CD4-positive, alpha-beta T cell treated with Interleukin-17A for 4 hours (primary cell): ENCODE results near the gene MRAP2.
"Not testable (repeated sequence)": the region's sequence is repeated elsewhere in the genome, so short reads cannot be mapped to it uniquely, and the experiment has no call there.

ENCODE experiments used
- DNase-seq: peaks from one replicate; pipeline ENCODE4 v3.0.0-alpha.2; 2020; ENCODE audit warnings: mixed read lengths

MRAP2 gene

DNA sequence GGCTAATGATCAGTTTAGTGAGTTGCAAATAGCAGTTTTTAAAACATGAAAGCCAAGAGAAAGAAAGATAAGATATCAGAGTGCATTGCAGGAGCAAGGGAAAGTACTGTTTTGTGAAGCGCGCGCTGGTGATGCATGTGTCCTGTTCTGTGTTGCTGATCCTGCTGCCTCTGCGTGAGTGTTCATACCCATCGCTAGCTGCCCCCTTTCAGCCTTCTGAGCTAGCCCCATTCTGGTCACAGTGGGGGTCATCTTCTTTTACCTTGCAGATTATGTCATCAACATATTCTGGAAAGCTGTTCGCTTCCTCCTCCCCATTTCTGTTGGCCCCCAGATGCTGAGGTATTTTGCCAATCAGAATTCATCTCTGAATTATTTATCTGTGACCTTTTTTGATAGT is 1.9 kb downstream of the MRAP2 start:
- DNase-seq, result no peak

DNA sequence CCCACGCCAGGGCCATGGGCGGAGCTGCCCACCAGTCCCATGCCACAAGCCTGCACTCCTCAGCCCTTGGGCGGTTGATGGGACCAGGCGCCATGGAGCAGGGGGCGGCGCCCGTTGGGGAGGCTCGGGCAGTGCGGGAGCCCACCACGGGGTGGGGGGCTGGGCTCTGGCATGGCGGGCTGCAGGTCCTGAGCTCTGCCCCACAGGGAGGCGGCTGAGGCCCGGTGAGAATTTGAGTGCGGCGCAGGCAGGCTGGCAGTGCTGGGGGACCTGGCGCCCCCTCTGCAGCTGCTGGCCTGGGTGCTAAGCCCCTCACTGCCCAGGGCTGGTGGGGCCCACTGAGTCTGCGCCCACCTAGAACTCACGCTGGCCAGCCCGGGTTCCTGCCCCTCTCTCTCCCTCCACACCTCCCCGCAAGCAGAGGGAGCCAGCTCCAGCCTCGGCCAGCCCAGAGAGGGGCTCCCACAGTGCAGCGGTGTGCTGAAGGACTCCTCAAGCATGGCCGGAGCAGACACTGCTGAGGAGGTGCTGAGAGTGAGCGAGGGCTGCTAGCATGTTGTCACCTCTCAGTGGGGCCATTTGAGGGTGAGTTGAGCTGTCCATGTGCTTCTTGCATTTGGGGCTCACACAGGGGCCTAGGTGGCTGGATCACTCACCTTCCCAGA is 4.0 kb downstream of the MRAP2 start:
- no peak for DNase-seq

DNA sequence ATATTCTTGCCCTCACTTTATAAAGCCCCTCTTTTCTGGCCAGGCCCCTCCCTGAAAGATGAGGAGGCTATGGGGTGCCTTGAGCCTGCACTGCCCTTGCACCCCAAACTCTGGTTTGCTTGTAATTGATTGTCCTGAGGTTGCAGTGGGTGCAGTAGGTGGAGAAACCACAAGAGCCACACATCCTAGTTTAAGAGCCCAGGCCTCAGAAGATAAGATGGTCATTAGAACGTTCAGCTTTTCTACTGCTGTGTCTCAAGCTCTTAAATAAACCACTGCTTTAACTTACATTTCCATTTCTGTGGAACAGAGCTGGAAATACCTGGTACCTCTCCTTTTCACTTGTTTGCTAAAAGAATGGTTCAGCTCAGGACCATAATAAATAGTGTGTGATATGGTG is 9.0 kb downstream of the MRAP2 start:
- no peak for DNase-seq

DNA sequence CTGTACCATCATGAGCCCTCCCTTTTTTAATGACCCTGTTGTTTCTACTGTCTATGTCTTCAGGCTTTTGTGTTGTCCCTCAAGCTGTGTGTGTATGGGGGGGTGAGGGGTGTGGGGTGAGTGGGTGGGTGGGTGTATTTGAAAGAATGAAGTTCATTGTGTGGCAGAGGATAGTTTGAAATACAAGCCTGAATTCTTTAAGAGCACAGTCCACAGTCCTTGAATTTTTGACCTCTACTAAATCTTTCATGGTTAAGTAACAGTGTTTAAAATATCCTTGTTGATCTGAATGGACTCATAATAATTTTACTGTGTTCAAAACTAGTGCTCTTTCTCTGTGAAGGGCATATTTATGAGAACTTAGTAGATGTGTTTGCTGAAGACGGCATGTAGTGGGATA is 10.0 kb downstream of the MRAP2 start:
- no peak for DNase-seq

DNA sequence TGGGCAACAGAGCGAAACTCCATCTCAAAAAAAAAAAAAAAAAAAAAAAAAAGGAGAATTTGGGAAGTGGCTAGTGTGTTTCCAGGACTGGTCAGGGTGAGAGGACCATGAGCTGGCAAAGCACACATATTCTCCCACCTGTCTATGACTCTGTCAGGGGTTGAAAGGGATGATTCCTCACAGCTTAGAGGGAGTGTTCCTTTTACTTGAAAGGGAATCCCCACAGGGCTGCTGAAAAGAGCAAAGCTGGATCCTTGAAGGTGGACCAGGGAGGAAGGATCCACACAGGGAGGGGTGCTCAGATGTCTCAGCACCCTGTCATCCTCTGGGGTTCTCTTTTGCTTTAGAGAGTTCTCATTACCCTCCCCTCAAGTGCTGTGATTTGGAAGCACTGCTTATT is 13.2 kb downstream of the MRAP2 start:
- DNase-seq, result no peak

DNA sequence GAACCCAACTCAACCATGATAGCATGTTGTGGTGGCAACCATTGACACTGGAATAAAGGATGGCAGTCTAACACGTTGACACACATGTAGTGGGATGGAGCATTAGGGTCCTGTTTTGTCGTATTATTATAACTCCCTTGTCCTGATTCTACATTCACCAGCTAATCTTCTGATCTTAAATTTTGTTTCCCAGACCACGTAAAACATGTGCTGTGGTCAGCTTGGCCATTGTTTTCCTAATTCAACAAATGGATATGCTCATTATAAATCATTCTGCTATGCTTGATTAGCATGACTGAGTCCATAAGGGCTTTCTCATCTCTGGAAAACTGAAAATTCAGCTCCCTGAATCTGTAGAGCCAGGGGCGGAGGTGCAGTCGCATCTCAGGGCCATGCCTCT is 15.0 kb downstream of the MRAP2 start:
- no peak for DNase-seq

DNA sequence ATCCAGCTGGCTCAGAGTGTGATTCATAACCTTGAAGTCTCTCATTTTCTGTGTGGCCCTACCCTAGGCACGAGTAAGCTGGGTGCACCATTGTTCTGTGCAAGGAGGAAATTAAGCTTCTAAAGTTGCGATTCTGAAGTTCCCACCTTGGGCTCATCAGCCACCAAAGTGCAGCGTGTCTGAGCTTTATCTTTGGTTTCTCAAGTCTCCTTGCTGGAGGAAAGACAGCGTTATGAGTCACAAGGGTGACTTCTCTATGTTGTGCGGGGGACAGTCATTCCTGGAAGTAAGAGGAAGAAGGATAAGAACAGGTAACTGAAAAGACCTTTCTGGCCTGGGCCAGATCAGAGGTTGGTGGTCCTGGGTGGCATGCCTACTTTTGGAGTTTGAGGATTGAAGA is 16.8 kb downstream of the MRAP2 start:
- DNase-seq, result no peak

DNA sequence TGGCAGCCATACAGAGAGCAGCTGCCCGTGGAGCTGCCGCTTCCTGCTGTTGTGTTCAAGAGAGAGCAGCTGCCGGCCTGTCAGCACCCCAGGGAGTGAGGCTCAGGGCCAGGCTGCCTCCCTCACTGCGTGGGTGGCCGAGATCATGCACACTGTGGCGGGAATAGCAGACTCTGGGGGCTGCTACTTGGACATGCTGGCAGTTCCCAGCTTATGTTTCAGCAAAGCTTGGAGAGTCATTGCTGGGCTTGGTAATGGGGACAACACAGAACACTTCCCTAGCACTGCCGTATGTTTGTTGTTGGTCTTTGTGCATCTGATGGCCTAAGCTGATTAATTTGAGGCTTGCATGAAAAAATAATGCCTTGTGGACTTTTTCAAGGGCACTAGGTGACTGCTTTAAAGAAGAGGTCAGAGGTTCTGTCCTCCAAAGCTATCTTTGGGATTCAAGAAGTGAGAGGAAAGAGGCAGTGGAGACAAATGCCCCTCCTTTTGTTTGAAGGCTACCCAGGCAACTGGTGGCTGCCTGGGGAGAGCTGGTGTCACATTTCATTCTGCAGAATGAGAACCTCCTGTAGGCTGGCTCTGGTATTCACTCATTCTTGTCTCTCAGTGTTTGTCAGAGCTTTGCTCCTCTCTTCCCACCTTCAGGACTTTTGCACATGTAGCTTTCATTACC is 18.8 kb downstream of the MRAP2 start:
- no peak for DNase-seq

DNA sequence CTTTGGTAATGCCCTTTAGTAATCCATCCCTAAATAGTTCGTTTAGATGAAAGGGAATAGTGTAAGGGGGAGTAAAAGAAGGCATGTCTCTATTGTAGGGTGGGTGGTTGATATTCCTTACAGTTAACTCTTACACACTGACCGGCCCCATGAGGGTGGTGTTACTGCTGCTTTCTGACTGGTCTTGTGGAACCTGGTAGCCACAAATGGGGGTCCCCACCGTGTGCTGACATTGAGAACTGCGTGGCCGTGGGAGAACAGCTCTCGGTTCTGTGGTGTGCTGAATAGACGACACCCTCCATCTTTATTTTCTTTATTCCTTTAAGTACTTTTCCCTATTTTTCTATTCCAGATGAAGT is 19.3 kb downstream of the MRAP2 start:
- DNase-seq, result no peak

DNA sequence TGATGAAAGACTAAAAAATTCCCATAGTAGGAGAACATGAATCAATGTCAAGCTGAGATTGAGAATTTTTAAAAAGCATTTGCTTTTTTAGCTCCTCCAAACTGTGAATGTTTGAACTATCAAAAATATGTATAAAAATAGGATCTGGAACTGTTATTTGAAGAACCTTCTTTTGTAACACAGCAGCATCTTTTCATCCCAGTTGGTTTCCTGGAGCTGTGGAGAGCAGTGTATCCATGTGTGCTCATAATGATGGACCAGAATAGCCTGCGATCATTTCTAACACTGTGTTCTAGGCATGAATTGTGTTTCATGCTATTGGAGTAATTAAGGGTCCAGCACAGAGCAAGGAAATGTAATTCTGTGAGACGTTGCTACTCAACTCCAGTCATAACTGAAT is 22.1 kb downstream of the MRAP2 start:
- no peak for DNase-seq

DNA sequence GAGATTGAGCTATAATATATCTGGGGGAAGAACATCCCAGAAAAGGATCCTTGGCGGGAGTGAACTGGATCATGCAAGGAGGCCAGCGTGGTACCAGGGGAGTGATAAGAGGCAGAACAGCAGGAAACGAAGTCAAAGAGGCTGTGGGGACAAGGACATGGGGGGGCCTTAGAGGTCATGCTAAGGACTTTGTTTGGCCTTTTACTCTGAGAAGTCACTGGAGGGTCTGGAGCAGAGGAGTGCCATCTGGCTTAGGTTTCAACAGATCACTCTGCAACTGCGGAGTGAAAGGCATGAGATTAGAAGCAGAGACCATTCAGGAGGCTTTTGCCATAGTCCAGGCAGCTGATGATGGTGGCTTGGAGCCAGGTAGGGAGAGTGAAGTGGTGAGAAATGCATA is 24.3 kb downstream of the MRAP2 start:
- DNase-seq, result no peak

DNA sequence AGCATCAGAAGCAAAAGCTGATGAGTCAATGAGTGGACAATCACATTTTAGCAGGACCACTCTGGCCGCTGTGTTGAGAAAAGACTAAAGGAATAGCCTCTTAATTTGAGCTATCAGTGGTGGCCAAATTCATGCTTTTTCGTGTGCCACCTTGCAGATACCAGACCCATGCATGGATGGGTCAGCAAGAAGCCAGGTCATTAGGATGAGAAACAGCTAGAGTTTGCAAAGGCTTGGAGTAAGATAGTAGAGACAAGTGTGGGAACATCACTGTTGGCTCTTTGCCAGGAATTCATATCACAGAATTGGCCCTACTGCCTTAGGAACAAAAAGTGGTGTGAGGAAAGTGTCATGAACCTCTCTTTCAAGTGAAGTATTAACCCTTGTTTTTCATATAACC is 25.5 kb downstream of the MRAP2 start:
- no peak for DNase-seq

DNA sequence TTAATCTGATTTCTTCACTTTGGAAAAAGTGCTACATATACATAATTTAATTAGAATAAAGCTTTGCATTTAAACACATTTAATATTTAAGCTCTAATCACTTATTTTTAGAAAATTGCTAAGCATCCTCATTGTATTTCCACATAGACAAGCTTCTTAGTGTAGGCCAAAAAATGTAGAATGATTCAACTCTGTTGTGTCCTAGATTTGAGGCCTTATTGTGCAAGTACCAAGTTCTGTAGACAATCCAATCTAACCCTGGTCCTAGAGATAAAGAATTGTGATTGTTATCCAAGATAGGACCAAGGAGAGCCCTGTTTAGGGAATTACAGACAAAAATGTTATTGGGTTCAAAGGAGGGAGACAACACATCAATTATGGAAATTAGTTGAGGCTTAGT is 27.6 kb downstream of the MRAP2 start:
- DNase-seq, result no peak

DNA sequence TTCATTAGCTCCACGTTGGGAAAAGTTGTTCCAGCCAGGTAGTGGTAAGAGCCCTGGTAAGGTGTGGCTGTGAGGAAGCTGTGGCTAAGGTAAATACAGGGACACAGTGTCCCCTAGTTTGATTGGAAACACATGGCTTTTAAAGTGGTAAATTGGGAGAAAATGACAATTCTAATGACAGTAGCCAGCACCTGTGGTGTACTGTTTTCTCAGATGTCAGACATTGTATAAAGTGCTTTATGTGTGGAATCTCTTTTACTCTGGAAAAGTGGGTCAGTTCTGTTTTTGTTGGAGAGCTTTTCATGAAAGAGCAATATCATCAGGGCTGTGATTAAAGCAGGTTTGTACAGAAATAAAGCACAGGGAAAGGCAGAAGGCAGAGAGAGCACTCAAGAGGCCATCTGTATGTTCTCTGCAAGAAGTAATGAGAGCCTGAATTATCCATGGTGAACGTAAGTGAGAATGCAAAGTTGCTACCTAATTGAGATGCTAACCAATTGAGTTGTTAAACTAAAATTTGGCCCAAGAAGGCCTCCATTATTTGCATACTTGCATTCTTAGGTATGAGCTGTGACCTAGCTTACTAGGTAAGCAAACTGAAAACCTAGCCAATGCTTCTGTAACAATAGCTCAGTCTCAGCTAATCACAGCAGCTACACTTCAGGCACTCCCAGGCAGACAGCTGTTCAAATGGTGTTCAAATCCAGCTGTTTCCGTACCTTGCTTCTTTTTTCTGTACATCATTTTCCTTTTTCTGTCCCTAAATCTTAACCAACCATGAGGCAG is 28.2 kb downstream of the MRAP2 start:
- DNase-seq, result no peak

DNA sequence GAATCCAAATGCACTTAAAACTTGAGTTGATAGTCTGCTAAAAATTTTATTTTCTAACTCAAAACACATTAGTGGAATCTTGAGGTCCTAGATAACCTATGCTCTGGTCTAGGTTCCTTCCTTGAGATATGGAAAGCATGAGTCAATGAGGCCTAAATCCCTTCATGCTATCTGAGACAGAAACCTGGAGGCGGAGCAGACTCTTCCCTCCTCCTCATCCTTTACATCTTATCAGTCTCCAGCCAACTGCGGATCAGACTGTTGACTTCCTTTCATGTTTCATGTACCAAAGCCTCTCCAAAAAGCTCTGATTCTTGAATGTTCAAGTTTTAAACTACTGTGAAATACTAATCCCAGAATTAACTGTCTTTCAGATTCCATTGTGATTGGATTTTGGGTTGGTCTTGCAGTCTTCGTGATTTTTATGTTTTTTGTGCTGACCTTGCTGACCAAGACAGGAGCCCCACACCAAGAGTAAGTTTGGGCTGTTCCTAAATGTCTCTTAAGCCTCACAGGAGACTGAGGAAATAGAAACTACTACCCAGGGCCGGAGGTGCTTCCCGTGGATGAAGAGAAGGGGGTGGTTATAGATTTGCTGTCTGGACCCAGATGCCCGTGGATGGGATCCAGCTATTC is 29.1 kb downstream of the MRAP2 start:
- no peak for DNase-seq

DNA sequence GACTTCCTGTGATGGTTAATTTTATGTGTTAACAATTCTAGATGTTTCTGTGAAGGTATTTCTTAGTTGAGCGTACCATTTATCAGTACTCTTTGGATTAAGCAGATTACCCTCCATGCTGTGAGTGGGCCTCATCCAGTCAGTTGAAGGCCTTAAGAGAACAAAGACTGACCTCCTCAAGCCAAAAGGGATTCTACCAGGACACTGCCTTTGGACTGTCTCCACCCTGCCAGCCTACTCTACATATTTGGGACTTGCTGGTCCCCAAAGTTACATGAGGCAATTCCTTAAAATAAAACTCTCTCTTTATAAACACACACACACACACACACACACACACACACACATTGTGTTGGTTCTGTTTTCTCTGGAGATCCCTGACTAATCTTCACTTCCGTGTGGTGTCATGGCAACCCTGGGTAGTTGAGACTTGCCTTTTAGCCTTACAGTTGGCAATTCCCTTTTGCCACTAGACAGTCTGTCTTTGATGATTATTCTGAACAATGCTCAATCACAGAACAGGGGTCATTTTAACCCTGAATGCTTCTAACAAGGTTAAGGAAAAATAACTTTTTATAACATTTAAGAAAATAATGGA is 32.2 kb downstream of the MRAP2 start:
- DNase-seq, result no peak

DNA sequence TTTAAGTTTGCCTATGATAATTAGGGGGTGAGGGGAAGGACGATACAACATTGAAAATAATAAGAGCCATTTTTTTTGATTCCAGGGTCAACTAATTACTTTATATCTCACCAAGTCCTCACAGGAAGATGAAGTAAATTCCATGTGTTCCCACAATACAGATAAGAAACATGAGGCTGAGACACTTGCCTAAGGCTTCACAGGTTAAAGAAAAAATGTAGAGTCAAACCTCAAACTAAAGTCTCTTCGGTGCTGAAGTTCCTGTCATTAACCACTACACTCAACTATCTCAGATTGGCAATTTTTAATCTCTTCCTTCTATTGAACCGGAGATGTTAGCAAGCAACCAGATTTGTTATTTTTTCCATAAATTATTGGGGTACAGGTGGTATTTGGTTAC is 33.0 kb downstream of the MRAP2 start:
- DNase-seq, result no peak

DNA sequence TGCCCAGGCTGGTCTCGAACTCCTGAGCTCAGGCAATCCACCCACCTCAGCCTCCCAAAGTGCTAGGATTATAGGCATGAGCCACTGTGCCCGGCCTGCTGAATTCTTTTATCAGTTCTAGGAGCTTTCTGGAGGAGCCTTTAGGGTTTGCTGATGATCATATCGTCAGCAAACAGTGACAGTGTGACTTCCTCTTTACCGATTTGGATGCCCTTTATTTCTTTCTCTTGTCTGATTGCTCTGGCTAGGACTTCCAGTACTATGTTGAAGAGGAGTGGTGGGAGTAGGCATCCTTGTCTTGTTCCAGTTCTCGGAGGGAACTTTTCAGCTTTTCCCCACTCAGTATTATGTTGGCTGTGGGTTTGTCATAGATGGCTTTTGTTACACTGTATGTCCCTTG is 35.3 kb downstream of the MRAP2 start:
- not testable (repeated sequence) for DNase-seq

DNA sequence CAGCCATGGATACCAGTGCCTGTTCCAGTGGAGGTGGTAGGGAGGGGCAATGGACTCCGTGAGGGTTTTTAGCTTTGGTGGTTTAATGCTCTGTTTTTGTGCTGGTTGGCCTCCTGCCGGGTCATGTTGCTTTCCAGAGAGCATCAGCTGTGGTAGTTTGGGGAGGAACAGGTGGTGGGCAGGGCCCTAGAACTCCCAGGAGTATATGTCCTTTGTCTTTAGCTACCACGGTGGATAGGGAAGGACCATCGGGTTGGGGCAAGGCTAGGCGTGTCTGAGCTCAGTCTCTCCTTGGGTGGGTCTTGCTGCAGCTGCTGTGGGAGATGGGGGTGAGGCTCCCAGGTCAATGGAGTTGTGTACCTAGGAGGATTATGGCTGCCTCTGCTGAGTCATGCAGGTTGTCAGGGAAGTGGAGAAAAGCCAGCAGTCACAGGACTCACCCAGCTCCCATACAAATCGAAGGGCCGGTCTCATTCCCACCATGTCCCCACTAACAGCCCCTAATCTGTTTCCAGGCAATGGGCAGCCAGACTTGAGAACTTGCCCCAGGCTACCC is 38.9 kb downstream of the MRAP2 start:
- DNase-seq, result no peak

DNA sequence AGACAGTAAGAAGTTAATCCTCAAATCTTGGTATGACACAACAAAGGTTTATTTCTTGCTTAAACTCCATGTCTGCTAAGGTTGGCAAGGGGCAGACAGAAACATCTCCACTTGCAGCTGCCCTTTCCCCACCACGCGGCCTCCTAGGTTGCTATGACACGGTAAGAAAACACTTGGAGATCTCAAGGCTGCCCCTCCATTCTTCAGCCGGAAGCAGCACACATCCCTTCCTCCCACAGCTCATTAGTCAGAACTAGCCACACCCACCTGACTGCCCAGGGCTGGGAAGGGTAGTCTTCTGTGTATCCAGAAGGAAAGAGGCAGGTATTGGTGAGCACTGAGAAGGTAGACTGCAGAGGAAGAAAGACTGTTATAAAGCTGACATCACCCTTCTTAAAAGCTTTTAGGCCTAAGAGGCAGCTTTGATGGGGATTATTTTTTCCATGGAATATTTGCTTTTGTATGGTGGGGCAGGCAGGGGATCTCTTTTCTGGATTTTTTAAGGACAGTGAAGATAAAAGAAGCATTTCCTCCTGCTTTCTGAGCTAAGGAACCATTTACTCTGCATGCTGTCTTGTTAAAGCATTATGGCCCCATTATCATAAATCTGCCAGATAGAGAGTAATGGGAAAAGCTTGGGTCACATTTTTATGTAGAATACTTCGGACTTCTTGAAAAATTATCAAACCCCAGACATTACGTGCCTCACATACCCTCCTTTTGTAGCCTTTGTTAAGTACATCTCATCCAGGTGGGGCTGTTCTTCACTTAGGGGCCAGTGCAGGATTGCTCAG is 41.6 kb downstream of the MRAP2 start:
- no peak for DNase-seq

DNA sequence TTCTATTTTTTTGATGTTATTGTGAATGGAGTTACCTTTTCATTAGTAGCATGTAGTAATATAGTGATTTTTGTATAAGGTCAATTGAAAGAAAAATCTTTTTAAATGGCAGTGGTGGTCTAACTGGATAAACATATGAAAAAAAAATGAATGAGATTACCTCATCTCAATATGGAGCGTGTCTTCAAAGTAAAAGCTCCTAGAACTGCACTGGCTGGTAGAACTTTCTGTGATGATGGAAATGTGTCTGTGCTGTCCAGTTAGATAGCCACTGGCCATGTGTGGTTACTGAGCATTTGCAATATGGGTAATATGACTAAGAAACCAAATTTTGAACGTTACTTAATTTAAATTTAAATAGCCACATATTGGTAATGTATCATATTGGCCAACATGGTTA is 44.1 kb downstream of the MRAP2 start:
- no peak for DNase-seq

DNA sequence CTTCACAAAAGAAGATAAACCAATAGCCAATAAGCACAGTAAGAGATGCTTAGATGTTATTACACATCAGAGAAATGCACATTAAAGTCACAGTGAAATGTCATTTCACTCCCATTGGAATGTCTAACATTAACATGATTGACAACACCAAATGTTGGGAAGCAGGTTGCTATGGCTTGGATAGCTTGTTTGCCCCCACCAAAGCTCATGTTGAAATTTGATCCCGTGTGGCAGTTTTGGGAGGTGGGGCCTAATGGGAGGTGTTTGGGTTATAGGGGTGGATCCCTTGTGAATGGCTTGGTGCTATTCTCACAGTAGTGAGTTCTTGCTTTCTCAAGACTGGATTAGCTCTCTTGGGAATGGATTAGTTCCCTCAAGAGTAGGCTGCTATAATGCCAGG is 44.8 kb downstream of the MRAP2 start:
- DNase-seq, result no peak
